AG10803 (cell line): Measurements from ENCODE around the gene FGF22.

ENCODE experiments used
- DNase-seq: peaks from one replicate; pipeline ENCODE4 v3.0.0; 2010; ENCODE audit warnings: low read depth
- H3K4me3 ChIP-seq: 2 replicates; pipeline ENCODE4 v1.5.1; 2011; ENCODE audit warnings: mild to moderate bottlenecking, low read length, control low read depth
- TF ChIP-seq, protein P1 (sequence below): conservative IDR thresholded peaks from 2 replicates; pipeline ENCODE4 v1.5.1; 2011; ENCODE audit warnings: mild to moderate bottlenecking, low read length, control low read depth, inconsistent platforms

Gene FGF22

DNA sequence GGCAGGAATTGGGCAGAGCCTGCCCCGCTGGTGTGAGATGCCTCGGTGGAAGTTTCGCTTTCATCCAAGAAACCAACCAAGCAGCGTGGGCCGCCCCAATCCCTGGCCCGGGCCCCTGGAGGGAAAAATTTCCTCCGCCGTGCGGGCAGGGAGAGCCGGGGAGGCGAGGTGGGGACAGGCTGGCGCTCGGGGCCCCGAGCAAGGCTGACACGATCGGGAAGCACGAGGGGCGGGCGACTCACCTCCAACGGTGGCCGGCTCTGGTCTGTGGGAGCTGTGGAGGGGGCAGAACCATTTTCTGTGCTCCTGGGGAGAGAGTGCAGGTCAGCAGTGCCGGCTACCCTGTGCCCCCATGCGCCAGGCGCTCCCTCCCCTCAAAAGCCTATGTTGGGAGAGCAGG lies 12.3 kb downstream of the FGF22 start:
- TF ChIP-seq, protein P1, sequence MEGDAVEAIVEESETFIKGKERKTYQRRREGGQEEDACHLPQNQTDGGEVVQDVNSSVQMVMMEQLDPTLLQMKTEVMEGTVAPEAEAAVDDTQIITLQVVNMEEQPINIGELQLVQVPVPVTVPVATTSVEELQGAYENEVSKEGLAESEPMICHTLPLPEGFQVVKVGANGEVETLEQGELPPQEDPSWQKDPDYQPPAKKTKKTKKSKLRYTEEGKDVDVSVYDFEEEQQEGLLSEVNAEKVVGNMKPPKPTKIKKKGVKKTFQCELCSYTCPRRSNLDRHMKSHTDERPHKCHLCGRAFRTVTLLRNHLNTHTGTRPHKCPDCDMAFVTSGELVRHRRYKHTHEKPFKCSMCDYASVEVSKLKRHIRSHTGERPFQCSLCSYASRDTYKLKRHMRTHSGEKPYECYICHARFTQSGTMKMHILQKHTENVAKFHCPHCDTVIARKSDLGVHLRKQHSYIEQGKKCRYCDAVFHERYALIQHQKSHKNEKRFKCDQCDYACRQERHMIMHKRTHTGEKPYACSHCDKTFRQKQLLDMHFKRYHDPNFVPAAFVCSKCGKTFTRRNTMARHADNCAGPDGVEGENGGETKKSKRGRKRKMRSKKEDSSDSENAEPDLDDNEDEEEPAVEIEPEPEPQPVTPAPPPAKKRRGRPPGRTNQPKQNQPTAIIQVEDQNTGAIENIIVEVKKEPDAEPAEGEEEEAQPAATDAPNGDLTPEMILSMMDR, result no peak
- H3K4me3 ChIP-seq, result no peak overlapping the region

DNA sequence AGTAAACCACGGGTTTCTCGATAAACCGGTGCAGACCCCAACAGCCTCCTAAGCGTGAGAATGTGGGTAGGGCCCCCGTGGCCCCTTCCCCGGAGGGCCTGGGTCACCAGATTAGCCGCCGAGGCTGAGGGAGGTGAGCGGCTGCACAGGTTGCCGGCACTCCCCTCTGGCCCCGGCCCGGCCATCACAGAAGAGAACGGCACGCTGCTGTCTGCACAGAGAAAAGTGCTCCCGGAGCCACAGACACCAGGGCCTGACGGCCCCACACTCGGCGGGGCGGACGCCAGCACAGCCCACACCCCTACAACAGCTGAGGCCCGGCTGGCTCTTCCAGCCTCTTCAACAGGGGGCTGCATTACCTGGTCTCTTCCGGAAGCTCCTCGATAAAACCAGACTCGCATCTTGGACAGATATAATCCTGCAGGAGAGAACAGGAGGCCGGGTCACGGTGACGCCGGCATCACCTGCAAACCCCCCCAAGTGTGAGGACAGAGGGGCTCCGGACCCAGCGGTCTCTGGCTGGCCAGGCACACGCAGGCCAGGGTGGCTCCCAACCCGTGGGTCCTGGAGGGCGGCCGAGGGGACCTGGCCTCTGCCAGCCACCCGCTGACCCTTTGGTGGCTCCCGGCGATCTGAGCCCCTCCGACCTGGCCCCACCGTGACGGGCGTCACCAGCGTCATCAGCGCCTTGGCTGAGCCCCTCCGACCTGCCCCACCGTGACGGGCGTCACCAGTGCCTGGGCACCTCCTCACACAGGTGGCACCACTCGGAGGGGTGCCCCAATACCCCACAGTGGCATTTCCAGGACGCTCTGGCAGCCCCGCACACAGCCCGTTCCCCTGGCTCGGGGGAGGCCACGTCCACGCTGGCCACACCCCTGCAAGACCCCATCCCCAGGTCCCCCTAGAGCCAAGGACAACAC lies 13.0 kb downstream of the FGF22 start:
- TF ChIP-seq, protein P1, result no peak
- no peak overlapping the region for H3K4me3 ChIP-seq
- DNase-seq, result no peak

More for the DNA sequence above, 12.3 kb downstream of the FGF22 start:
- no peak for DNase-seq

DNA sequence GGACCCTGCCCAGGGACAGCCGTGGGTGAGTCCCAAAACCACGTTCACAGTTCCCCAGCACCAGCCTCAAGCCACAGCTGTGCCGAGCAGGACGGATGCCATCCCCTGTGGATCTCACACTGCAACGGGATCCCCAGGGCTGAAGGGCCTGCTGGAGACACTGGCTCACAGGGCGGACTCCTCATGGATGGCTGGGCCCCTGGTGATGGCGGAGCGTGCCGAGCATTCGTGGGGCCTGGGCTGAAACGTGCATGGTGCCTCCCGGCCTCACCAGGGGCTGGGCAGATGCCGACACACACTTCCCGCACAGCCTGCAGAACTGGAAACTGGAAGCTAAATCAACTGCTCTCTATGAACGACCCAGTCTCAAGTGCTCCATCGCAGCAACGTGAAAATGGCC lies 13.7 kb downstream of the FGF22 start:
- TF ChIP-seq, protein P1, result no peak
- DNase-seq, result no peak
- no peak overlapping the region for H3K4me3 ChIP-seq

DNA sequence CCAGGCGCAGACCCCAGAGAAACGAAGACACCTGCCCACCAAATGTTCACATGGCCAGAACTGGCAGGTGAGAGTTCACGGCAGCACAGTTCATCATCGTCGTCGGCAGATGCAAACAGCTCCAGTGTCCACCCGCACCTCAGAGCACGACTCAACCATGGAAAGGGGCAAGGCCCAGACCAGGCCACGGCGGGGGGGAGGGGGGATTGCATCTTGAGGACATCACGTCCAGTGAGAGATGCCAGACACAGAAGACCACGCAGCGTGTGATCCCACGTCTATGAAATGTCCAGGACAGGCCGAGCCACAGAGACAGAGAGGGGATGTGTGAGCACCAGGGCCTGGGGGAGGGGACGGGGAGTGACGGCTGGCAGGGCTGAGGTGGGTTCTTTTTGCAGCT lies 16.0 kb downstream of the FGF22 start:
- DNase-seq, result no peak
- TF ChIP-seq, protein P1, result no peak
- no peak overlapping the region for H3K4me3 ChIP-seq

DNA sequence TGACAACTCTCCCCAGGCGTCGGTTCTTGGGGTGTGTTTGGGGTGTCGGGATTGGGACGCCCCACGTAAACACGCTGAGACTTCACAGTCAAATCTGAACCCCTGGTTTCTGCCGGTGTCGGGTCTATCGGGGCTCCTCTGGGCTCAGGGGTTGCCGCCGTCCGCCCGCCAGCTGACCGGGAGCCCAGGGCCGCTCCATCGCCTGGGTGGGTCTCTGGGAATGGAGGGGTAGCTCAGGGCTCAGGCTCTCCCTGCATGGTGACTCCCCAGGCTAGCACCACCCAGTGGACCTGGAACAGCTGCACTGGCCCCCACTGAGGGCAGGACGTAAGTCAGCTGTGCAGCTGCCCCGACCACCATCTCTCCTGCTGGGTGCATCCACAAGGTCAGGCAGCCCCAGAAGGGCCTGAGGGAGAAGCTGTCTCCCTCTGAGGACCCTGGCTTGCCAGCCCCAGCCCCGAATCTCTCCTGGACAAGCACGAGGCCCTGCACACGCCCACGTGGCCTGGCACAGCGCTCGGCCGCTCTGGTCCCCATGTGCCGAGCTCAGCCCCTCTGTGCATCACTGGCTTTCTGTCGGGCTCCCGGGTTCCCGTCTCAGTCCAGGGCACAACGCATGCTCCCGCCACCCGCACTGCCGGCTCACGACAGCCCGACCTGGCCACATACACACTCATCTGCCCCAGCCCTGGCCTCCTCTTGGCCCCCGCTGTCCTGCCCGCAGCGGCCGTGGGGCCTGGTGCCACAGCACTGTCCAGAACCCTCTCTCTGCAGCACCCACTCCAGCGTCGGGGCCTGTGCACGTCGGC lies 17.3 kb downstream of the FGF22 start:
- no peak for DNase-seq
- TF ChIP-seq, protein P1, result no peak
- no peak overlapping the region for H3K4me3 ChIP-seq

DNA sequence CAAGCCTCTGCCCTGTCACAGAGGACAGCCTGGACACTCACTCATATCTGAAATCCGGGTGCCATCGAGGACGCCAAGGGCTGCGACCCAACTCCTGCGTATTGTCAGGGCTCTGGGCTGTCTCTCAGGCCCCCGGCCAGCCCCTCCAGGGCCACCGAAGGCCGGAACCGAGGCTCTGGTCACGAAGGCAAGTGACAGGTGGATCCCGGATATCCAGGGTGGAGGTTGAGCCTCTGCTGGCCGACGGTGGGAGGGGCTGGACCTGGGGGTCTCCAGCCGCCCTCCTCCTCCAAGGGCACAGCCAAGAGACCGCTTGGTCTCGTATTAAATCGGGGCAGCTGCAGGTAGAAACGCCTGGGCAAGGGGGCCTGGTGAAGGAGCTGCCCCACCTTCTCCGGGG lies 17.9 kb downstream of the FGF22 start:
- TF ChIP-seq, protein P1, result no peak
- no peak overlapping the region for H3K4me3 ChIP-seq
- DNase-seq, result no peak
